Omental fat pad (tissue), 4 donors: Measurements from ENCODE around the gene HDAC7. TPM values are rescaled to one million over a fixed set of nuclear protein-coding genes. Genes with fewer than 3 reads are reported as not detected.
"Not testable (repeated sequence)": the region's sequence is repeated elsewhere in the genome, so short reads cannot be mapped to it uniquely, and the experiment has no call there.

Source experiments
- ATAC-seq: fragments of 150-250 bp; one replicate; pipeline ENCODE4 v1.9.1; 2016; ENCODE audit warnings: mild to moderate bottlenecking, moderate library complexity; ENCODE audit not compliant: low FRiP score
- DNase-seq: peaks from one replicate; pipeline ENCODE4 v3.0.0-alpha.2; 2019; ENCODE audit warnings: low spot score
- CTCF ChIP-seq, 3 donors: fragments of 450-650 bp; IDR thresholded peaks; one replicate each; pipeline ENCODE4 v1.5.1; 2016 to 2017; ENCODE audit warnings: antibody characterized with exemption in 3 of 3, mild to moderate bottlenecking in 3 of 3, moderate library complexity in 2 of 3
- total RNA-seq, 4 donors: library from RNA; depleted of rRNA; stranded (reverse); fragments of >200 nt; gene quantifications; one replicate each; pipeline ENCODE4 v1.1.0, GENCODE V29; 2016

The HDAC7 gene
- total RNA-seq, 4 donors from 2014 or later = 40.3 to 102 (median 62.9) TPM

- no peak for ATAC-seq
- DNase-seq = no peak
- no peak for TF ChIP-seq CTCF (IDR thresholded peaks at IDR 0.05)
These were observed 1.1 kb downstream of the HDAC7 start for GRCh38 chr12:47818467-47819137.

GRCh38 chr12:47818007-47818376, 1.7 kb downstream of the HDAC7 start:
- ATAC-seq (no peak), DNase-seq (no peak)
- TF ChIP-seq CTCF (IDR thresholded peaks at IDR 0.05) = no peak

- DNase-seq (no peak), ATAC-seq (no peak)
- no peak for TF ChIP-seq CTCF (IDR thresholded peaks at IDR 0.05)
These were observed 2.3 kb downstream of the HDAC7 start for GRCh38 chr12:47817272-47818006.

DNA sequence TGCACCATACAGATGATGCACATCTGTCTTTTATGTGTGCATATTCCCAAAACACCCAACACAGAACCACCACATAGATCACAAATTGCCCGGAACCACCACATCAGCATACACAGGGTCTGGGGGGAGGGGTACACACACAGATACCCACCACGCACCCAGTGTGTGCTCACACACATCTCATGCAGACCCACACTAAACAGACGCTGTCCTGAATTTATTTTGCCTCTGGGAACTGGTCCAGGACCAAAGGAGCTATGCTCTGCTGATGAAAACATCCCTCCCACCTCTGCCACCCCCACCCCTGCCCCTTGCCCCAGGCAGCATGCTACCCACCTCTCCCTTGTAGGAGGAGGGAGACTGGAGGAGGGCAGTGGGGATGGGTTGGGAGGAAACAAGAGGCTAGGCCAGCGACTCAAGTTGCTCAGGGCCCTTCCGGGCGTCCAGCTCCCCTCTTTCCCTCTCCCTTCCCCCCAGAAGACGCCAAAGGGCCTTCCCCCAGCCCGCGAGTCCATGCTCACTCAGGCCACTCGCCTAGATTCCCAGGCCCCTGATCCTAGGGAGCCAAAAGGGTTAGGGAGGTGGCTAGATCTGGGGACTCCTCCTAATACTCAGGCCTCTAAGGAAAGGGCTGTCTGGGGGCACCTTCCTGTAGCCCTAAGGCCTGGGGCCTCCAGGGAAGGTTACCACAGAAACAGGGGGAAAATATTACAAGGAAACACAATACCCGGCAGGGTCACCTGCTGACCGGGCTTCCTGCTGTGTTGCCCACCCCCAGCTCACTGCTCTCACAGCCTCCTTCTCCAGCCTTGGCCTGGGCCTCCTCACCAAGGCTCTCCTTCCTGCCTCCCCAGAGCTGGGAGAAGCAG, 3.1 kb downstream of the HDAC7 start:
- no peak for ATAC-seq
- TF ChIP-seq CTCF (IDR thresholded peaks at IDR 0.05) = no peak
- no peak for DNase-seq

DNA sequence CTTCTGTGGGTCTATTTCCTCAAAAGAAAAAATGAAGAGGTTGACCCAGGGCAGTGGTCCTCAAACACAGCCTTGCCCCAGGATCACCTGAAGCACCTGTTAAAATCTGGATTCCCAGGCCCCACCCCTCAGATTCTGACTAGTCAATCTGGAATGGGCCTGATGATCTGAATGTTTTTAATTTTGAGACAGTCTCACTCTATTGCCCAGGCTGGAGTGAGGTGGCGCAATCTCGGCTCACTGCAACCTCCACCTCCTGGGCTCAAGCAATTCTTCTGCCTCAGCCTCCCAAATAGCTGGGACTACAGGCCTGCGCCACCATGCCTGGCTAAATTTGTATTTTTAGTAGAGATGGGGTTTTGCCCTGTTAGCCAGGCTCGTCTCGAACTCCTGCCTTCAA, 4.3 kb downstream of the HDAC7 start:
- not testable (repeated sequence) for DNase-seq, ATAC-seq

GRCh38 chr12:47814539-47815170, 5.0 kb downstream of the HDAC7 start:
- no peak for TF ChIP-seq CTCF (IDR thresholded peaks at IDR 0.05)
- ATAC-seq (no peak), DNase-seq (no peak)
